B cell (primary cell): ENCODE measurements around the gene HECA.

Experiments used
- EZH2 ChIP-seq: IDR thresholded peaks from 2 replicates; pipeline ENCODE4 v1.6.1; 2012; ENCODE audit warnings: borderline replicate concordance, low read depth, mild to moderate bottlenecking, moderate library complexity, low read length; ENCODE audit not compliant: insufficient read depth, poor library complexity, severe bottlenecking
- TF ChIP-seq, protein P1 (sequence below): fragments of 200-600 bp; IDR thresholded peaks from one replicate; pipeline ENCODE4 v1.8.0; 2022; ENCODE audit warnings: antibody characterized with exemption, mild to moderate bottlenecking

DNA sequence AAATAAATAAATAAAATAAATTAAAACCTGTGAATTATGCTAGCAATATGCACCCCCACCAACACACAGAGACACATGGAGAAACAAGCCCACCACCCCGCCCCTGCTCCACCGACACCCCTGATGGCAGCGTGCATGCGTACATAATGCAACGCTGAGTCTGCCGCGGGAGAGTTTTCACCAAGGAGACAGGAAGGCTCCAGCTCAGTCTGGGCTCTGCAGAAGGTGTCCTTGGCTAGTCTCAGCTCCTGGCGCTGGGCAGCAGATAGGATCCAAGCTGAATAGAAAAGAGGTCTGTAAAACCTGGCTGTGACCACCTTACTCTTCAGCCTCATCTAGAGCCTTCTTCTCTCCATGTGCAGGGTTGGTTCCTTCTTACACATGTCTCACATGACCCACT, 26.5 kb upstream of the HECA start:
- TF ChIP-seq, protein P1, sequence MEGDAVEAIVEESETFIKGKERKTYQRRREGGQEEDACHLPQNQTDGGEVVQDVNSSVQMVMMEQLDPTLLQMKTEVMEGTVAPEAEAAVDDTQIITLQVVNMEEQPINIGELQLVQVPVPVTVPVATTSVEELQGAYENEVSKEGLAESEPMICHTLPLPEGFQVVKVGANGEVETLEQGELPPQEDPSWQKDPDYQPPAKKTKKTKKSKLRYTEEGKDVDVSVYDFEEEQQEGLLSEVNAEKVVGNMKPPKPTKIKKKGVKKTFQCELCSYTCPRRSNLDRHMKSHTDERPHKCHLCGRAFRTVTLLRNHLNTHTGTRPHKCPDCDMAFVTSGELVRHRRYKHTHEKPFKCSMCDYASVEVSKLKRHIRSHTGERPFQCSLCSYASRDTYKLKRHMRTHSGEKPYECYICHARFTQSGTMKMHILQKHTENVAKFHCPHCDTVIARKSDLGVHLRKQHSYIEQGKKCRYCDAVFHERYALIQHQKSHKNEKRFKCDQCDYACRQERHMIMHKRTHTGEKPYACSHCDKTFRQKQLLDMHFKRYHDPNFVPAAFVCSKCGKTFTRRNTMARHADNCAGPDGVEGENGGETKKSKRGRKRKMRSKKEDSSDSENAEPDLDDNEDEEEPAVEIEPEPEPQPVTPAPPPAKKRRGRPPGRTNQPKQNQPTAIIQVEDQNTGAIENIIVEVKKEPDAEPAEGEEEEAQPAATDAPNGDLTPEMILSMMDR = no peak
- no peak for TF ChIP-seq EZH2
